Esophagus (tissue), 2 donors: Measurements from ENCODE around the gene TSHB. TPM values are rescaled to one million over a fixed set of nuclear protein-coding genes. Genes with fewer than 3 reads are reported as not detected.
"Not testable (repeated sequence)": the region's sequence is repeated elsewhere in the genome, so short reads cannot be mapped to it uniquely, and the experiment has no call there.

Experiments used
- H3K27ac ChIP-seq, 2 donors: one replicate each; pipeline ENCODE4 v1.5.1; 2013; ENCODE audit warnings: low read depth in 2 of 2, mild to moderate bottlenecking in 2 of 2, inconsistent platforms in 1 of 2, low read length in 1 of 2, moderate library complexity in 1 of 2
- H3K27me3 ChIP-seq, 2 donors: one replicate each; pipeline ENCODE4 v1.6.1; 2013; ENCODE audit warnings: low read length in 2 of 2, control low read depth in 1 of 2, mild to moderate bottlenecking in 1 of 2; ENCODE audit not compliant: insufficient read depth in 2 of 2, control insufficient read depth in 1 of 2
- H3K36me3 ChIP-seq, 2 donors: one replicate each; pipeline ENCODE4 v1.6.1; 2013; ENCODE audit warnings: low read length in 1 of 2; ENCODE audit not compliant: control insufficient read depth in 2 of 2, insufficient read depth in 2 of 2
- H3K4me1 ChIP-seq, 2 donors: one replicate each; pipeline ENCODE4 v1.6.1; 2013; ENCODE audit warnings: low read length in 1 of 2; ENCODE audit not compliant: control insufficient read depth in 2 of 2, insufficient read depth in 2 of 2
- H3K4me3 ChIP-seq, 2 donors: one replicate each; pipeline ENCODE4 v1.5.1; 2013; ENCODE audit warnings: low read length in 2 of 2, mild to moderate bottlenecking in 2 of 2, low read depth in 1 of 2, moderate library complexity in 1 of 2
- H3K9me3 ChIP-seq, 2 donors: one replicate each; pipeline ENCODE4 v1.6.1; 2013; ENCODE audit warnings: mild to moderate bottlenecking in 2 of 2, low read depth in 1 of 2, low read length in 1 of 2, moderate library complexity in 1 of 2; ENCODE audit not compliant: control insufficient read depth in 2 of 2, insufficient read depth in 1 of 2
- WGBS, 2 donors: extraction: QIAGEN DNeasy Blood & Tissue Kit; methylation state at CpG; one replicate each; pipeline ENCODE4 v1.1.7; 2013; 5-methylcytosine and 5-hydroxymethylcytosine counted together
- polyA plus RNA-seq, 2 donors: library from polyadenylated mRNA; stranded (reverse); fragments of 200-250 nt; gene quantifications; one replicate each; pipeline ENCODE4 v1.2.3, GENCODE V29; 2013
- donor health status: healthy with polysubstance abuse.
- donor health status: Bipolar disorder and iron deficiency.

Gene TSHB
- polyA plus RNA-seq, result not detected

DNA sequence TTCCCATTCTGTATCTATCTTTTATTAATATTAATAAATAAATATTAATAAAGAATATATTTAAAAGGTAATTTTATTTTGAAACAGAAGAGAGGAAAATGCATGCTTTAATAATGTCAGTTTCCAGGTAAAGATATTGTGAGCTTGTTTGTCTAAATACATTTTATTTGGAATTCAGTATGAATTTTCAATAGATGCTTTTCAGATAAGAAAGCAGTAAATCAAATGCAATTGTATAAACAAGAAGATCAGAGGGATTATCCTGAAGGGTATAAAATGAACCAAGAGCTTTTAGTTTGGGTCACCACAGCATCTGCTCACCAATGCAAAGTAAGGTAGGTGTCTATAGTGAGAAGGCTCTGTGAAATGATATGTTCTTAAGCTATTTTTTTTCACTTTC, at the start of gene TSHB:
TSHB (plus strand) TSS at position 301 of the 400 bp plus-strand sequence. CDS start 3,537 bp downstream, outside the sequence.
- no peak within 1 kb of the TSS for H3K27ac ChIP-seq
- H3K4me1 ChIP-seq, result no peaks in the 10 kb centered on the region
- no peaks in the 10 kb centered on the region for H3K27me3 ChIP-seq
- no peaks in the 10 kb centered on the region for H3K36me3 ChIP-seq
- H3K9me3 ChIP-seq, result no peaks in the 10 kb centered on the region
- H3K4me3 ChIP-seq, result no peak within 1 kb of the TSS

DNA sequence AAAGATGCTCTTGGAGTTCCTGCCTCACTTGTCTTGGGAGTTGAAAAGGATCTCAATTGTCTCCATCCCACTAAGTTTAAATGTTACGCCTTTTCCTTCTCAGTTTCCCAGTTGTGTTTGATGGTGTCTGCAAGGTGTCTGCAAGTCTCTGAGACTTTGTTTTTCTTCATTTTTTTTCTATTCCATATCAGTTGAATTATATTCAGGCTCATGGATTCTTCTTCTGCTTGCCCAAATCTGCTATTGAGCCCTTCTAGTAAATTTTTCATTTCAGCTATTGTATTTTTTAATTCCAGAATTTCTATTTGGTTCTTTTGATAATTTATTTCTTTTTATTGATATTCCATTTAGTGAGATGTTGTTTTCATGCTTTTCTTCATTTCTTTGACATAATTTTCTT, 47.4 kb upstream of the TSHB start:
- whole genome bisulfite sequencing, 2 donors, result 0 to 40% methylated on average over 1 of the region's 1 CpG
- H3K27ac ChIP-seq, result no peak overlapping the region
- H3K9me3 ChIP-seq, result no peaks in the 10 kb centered on the region
- no peak overlapping the region for H3K4me3 ChIP-seq
- H3K4me1 ChIP-seq, result no peaks in the 10 kb centered on the region
- peaks cover 0 to 3% of the 10 kb centered on the region in 2 donors for H3K27me3 ChIP-seq
- H3K36me3 ChIP-seq, result no peaks in the 10 kb centered on the region

DNA sequence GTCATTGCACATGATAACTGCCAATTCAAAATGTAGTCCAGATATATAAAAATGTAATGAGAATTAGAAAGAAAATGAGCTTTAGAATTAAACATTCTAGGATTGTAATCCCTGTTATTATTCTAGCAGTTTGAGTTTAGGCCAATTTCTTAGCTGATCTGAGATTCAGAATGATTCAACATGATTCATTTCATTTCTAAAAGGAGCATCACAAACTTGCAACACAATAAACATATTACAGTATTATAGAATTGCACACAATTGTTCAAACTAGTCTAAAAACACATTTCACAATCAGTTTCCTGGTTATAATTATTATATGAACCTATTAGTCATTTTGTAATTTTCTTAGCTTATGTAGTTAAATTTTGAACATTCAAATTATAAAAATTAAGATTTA, 43.3 kb upstream of the TSHB start:
- no peak overlapping the region for H3K4me3 ChIP-seq
- no peak overlapping the region for H3K27ac ChIP-seq
- no peaks in the 10 kb centered on the region for H3K27me3 ChIP-seq
- H3K4me1 ChIP-seq, result no peaks in the 10 kb centered on the region
- H3K36me3 ChIP-seq, result no peaks in the 10 kb centered on the region
- H3K9me3 ChIP-seq, result peaks cover 0 to 3% of the 10 kb centered on the region in 2 donors

DNA sequence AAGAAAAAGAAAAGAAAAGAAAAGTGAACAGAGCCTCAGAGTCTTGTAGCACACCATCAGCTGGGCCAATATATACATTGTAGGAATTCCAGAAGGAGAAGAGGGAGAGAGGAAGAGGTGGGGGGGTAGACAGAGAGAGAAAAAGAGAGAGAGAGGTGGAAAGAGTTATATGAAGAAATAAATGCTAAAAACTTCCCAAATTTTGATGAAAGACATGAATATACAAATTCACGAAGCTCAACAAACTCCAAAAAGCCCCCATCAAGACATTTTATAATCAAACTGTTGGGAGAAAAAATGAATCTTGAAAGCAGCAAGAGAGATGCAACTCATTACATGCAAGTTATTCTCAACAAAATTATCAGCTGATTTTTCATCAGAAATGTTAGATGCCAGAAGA, 41.5 kb upstream of the TSHB start:
- Histone ChIP-seq H3K36me3 (no peaks in the 10 kb centered on the region), H3K4me3 (no peak overlapping the region), H3K27me3 (no peaks in the 10 kb centered on the region), H3K9me3 (peaks cover 0 to 3% of the 10 kb centered on the region in 2 donors), H3K4me1 (no peaks in the 10 kb centered on the region), H3K27ac (no peak overlapping the region)
- WGBS, 2 donors, result 86% methylated on average over 1 of the region's 1 CpG

DNA sequence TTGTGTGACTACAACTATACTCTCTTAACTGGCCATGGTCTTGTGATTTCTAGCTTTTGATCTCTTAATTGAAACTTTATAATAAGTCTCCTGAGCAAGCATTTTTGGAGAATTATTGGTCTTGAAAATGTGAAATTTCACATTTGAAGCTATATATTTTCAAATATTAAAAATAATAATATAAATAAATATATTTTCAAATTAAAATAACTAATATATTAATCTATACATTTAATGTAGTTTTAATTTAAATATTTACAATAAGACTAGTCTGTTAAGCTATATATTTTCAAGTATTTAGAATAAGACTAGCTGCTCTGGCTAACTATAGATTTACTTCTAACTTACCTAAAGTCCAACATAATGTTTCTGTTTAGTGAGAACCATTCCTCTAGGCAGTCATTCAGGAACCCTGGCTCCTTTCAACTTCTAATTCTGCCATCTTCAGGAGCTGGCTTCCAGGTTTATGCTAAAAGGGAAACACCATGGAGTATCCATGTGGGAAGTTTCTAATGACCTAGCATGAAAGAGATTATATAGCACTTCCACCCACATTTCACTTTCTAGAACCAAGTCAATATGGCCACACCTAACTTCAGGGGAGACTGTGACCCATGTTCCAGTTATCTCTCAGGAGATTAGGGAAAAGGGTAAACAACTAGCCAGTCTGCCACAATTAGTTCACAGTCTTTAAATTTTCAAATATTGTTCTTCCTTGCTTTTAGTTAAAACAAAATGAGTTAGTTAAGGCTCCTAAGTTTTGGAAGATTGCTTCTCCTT, 31.9 kb upstream of the TSHB start:
- Histone ChIP-seq H3K27me3 (peaks cover 0 to 3% of the 10 kb centered on the region in 2 donors), H3K4me3 (no peak overlapping the region), H3K36me3 (no peaks in the 10 kb centered on the region), H3K4me1 (no peaks in the 10 kb centered on the region), H3K9me3 (no peaks in the 10 kb centered on the region), H3K27ac (no peak overlapping the region)

DNA sequence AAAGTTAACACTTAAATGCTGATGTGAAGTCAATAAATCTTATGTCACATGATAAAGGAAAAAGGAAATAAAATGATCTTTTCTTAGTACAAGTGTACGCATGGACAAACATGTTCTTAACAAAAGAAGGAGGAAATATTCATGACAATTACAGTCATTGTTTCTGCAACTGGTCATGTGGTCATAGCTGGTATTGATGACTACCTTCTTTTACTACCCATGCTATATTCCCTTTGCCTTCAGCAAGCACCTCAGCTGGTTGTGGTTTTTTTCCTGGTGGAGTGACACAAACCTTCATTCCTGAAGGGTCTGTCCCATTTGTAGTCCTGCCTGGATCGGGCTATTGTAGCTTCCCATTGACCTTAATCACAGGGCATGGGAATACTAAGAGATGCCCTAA, 23.4 kb upstream of the TSHB start:
- H3K27ac ChIP-seq, result no peak overlapping the region
- H3K9me3 ChIP-seq, result no peaks in the 10 kb centered on the region
- 86 to 89% methylated on average over 2 of the region's 2 CpGs for WGBS, 2 donors
- H3K4me3 ChIP-seq, result no peak overlapping the region
- peaks cover 0 to 3% of the 10 kb centered on the region in 2 donors for H3K27me3 ChIP-seq
- no peaks in the 10 kb centered on the region for H3K36me3 ChIP-seq
- H3K4me1 ChIP-seq, result no peaks in the 10 kb centered on the region

DNA sequence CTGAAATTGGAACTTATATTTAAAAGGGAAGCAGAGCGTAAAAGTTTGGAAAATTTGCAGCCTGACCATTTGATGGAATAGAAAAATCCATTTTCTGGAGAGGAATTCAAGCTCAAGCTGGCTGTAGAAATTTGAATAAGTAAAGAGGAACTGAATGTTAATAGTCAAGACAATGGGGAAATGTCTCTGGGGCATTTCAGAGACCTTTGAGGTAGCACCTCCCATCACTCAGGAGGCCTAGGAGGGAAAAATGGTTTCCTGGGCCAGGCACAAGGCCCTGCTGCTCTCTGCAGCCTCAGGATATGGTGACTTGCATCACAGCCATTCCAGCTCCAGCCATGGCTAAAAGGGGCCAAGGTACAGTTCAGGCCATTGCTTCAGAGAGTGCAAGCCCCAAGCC, 17.6 kb upstream of the TSHB start:
- no peak overlapping the region for H3K4me3 ChIP-seq
- WGBS, 2 donors, result 93 to 98% methylated on average over 1 of the region's 1 CpG
- no peak overlapping the region for H3K27ac ChIP-seq
- no peaks in the 10 kb centered on the region for H3K9me3 ChIP-seq
- H3K27me3 ChIP-seq, result no peaks in the 10 kb centered on the region
- no peaks in the 10 kb centered on the region for H3K36me3 ChIP-seq
- H3K4me1 ChIP-seq, result no peaks in the 10 kb centered on the region

DNA sequence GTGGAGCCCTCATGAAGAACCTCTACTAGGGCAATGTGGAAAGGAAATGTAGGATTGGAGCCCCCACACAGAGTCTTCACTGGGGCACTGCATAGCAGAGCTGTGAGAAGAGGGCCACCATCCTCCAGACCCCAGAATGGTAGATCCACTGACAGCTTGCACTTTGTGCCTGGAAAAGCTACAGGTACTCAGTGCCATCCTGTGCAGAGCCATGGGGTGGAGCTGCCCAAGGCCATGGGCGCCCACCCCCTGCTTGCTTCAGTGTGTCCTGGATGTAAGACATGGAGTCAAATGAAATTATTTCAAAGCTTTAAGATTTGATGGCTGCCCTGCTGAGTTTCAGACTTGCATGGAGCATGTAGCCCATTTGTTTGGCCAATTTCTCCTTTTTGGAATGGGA, 17.2 kb upstream of the TSHB start:
- Histone ChIP-seq H3K4me1 (no peaks in the 10 kb centered on the region), H3K4me3 (no peak overlapping the region), H3K9me3 (no peaks in the 10 kb centered on the region), H3K27ac (no peak overlapping the region), H3K27me3 (no peaks in the 10 kb centered on the region), H3K36me3 (no peaks in the 10 kb centered on the region)
- WGBS, 2 donors, result 71 to 78% methylated on average over 1 of the region's 1 CpG

DNA sequence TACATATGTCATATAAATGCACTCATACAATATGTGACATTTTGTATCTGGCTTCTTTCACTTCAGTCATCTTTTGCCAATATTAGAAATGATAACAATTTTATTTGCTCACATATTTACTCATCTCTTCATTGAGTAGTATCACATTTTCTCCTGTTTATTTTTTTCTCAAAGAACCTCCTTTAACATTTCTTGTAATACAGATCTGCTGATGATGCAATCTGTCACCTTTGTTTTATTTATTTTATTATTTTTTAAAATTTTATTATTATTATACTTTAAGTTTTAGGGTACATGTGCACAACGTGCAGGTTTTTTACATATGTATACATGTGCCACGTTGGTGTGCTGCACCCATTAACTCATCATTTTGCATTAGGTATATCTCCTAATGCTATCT, 15.8 kb upstream of the TSHB start:
- WGBS, 2 donors, result 83 to 90% methylated on average over 2 of the region's 2 CpGs
- H3K36me3 ChIP-seq, result no peaks in the 10 kb centered on the region
- no peaks in the 10 kb centered on the region for H3K27me3 ChIP-seq
- H3K4me3 ChIP-seq, result no peak overlapping the region
- no peak overlapping the region for H3K27ac ChIP-seq
- H3K9me3 ChIP-seq, result no peaks in the 10 kb centered on the region
- H3K4me1 ChIP-seq, result no peaks in the 10 kb centered on the region

DNA sequence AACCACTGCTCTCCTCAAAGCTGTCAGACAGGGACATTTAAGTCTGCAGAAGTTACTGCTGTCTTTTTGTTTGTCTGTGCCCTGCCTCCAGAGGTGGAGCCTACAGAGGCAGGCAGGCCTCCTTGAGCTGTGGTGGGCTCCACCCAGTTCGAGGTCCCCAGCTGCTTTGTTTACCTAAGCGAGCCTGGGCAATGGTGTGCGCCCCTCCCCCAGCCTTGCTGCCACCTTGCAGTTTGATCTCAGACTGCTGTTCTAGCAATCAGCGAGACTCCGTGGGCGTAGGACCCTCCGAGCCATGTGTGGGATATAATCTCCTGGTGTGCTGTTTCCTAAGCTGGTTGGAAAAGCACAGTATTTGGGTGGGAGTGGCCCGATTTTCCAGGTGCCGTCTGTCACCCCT, 10.1 kb upstream of the TSHB start:
- 82 to 84% methylated on average over 9 of the region's 9 CpGs for WGBS, 2 donors
- not testable (repeated sequence) for H3K27me3 ChIP-seq, H3K9me3 ChIP-seq, H3K4me3 ChIP-seq, H3K4me1 ChIP-seq, H3K36me3 ChIP-seq, H3K27ac ChIP-seq
